ENCODE data around the gene COG5.

The COG5 gene

GRCh38 chr7:107453388-107453787 lies 110.3 kb downstream of the COG5 start:
- no peak overlapping the region for H3K4me3 ChIP-seq (ENCODE audit: low read depth, low read length)
- no peak for TF ChIP-seq CTCF (IDR thresholded peaks at IDR 0.05; ENCODE audit: low read depth, low read length, missing control alignments)

GRCh38 chr7:107450970-107451369 lies 112.8 kb downstream of the COG5 start:
- no peak for TF ChIP-seq CTCF (IDR thresholded peaks at IDR 0.05; ENCODE audit: low read depth, low read length, missing control alignments)
- no peak overlapping the region for H3K4me3 ChIP-seq (ENCODE audit: low read depth, low read length)
- no peak for DNase-seq (ENCODE audit: low read depth)

More at GRCh38 chr7:107453388-107453787, 110.3 kb downstream of the COG5 start:
- no peak for DNase-seq (ENCODE audit: low read depth)

GRCh38 chr7:107446988-107447387 lies 116.7 kb downstream of the COG5 start:
- H3K4me3 ChIP-seq (ENCODE audit: low read depth, low read length), result no peak overlapping the region
- TF ChIP-seq CTCF (IDR thresholded peaks at IDR 0.05; ENCODE audit: low read depth, low read length, missing control alignments), result no peak
- no peak for DNase-seq (ENCODE audit: low read depth)

DNA sequence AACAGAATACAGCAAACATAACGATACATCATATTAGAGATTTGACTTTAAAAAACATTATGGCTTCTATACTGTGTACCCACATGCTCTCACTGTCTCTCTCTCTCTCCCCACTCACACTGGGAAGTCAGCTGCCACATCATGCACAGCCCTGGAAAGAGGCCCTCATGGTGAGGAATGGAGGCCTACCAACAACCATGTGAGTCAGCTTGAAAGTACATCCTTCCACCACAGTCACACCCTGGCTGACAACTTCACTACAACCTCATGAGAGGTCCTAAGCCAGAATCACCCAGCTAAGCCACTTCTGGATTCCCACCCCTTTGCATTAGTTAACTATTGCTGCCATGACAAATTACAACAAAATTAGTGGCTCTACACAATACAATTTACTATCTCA lies 117.2 kb downstream of the COG5 start:
- H3K4me3 ChIP-seq (ENCODE audit: low read depth, low read length), result no peak overlapping the region
- DNase-seq (ENCODE audit: low read depth), result no peak
- TF ChIP-seq CTCF (IDR thresholded peaks at IDR 0.05; ENCODE audit: low read depth, low read length, missing control alignments), result no peak

DNA sequence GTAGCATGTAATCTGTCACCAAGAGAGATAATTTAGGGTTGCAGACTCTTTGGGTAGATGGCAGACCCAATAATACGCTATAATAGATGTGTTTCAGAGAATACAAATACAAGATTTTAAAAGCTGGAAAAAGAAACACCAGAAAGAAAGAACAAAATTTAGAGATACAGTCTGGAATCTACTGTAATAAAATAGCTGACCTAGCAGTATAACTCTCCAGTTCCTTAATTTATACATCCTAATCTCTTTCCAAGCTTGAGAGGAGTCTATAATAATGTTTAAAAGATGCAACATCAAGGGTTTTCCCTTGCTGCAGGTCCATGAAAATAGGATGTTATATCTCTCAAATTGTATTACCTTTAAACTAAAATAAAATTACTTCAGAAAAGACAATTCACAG lies 121.0 kb downstream of the COG5 start:
- H3K4me3 ChIP-seq (ENCODE audit: low read depth, low read length), result no peak overlapping the region
- no peak for DNase-seq (ENCODE audit: low read depth)
- TF ChIP-seq CTCF (IDR thresholded peaks at IDR 0.05; ENCODE audit: low read depth, low read length, missing control alignments), result no peak

DNA sequence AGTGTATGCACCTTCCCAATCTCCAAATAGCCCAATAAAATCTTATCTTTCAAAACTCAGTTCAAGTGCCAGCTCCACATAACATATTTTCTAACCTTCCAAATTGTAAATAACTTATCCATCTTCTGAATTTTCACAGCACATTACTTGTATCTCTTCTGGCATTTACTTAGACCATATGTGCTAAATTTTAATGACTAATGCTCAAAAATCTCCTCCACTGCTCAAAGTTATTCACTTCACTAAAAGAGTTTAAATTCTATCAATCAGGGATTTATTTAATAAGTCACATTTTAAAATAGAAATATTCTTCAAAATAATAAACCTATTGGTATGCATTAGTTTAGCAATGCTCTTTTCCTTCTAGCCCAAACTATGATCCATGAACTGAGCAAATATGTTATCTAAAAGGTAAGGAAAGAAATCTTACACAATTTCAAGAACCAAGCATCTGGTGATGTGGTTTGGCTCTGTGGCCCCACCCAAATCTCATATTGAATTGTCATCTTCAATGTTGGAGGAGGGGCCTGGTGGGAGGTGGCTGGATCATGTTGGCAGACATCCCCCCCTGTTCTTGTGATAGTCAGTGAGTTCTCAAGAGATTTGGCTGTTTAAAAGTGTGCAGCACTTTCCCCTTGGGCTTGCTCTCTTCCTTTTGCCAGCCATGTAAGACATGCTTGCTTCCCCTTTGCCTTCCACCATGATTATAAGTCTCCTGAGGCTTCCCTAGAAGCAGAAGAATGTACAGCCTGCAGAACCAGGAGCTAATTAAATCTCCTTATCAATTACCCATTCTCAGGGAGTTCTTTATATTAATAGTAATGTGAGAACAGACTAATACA lies 121.9 kb downstream of the COG5 start:
- TF ChIP-seq CTCF (IDR thresholded peaks at IDR 0.05; ENCODE audit: low read depth, low read length, missing control alignments), result no peak
- H3K4me3 ChIP-seq (ENCODE audit: low read depth, low read length), result no peak overlapping the region
- DNase-seq (ENCODE audit: low read depth), result no peak

DNA sequence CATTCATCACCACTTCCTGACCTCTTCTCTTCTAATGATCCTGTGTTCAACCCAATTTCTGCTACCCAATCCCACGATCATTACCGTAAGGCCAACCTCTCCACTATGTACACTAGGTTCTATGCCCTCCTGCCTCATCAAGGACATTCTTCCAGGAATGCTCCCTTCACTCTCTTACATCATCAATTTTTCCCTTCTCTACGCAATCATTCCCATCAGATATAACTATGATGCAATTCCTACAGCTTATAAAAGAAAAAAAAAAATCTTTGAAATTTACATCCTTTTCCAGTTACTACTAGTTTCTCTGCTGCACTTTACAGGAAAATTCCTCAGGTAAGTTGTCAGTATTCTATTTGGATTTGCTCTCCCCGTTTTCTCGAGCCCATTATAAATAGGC lies 124.7 kb downstream of the COG5 start:
- H3K4me3 ChIP-seq (ENCODE audit: low read depth, low read length), result no peak overlapping the region
- no peak for TF ChIP-seq CTCF (IDR thresholded peaks at IDR 0.05; ENCODE audit: low read depth, low read length, missing control alignments)
- no peak for DNase-seq (ENCODE audit: low read depth)

Data from GM12864 (cell line).